Lower leg skin (tissue), 4 donors: ENCODE data around the gene HERC5. TPM values are rescaled to one million over a fixed set of nuclear protein-coding genes. Genes with fewer than 3 reads are reported as not detected.
"Not testable (repeated sequence)": the region's sequence is repeated elsewhere in the genome, so short reads cannot be mapped to it uniquely, and the experiment has no call there.

Experiments used
- DNase-seq, 2 donors: peaks; one replicate each; pipeline ENCODE4 v3.0.0-alpha.2; 2019; ENCODE audit warnings: low spot score in 2 of 2
- H3K4me3 ChIP-seq: fragments of 200-600 bp; sonication (generic); 2 replicates; pipeline ENCODE4 v1.5.1; 2017; ENCODE audit warnings: mild to moderate bottlenecking, low read depth; ENCODE audit not compliant: poor library complexity, severe bottlenecking
- CTCF ChIP-seq, 3 donors: fragments of 450-650 bp; IDR thresholded peaks; one replicate each; pipeline ENCODE4 v1.5.1; 2016; ENCODE audit warnings: antibody characterized with exemption in 3 of 3, mild to moderate bottlenecking in 3 of 3, moderate library complexity in 2 of 3
- POLR2A ChIP-seq, 2 donors: fragments of 450-650 bp; IDR thresholded peaks; one replicate each; pipeline ENCODE4 v1.6.1; 2016 to 2017; ENCODE audit warnings: antibody characterized with exemption in 2 of 2, mild to moderate bottlenecking in 1 of 2, moderate library complexity in 1 of 2
- WGBS, 2 donors: methylation state at CpG; one replicate each; pipeline ENCODE4 v1.1.5; 2018; 5-methylcytosine and 5-hydroxymethylcytosine counted together
- intact Hi-C: fragments of 100-400 bp; cut with DNase I; formaldehyde crosslinking; loops from one replicate; pipeline ENCODE4 v1.15.0; 2023; ENCODE audit warnings: low total_unique reads
- total RNA-seq, 4 donors: library from RNA; depleted of rRNA; stranded (reverse); fragments of >200 nt; gene quantifications; one replicate each; pipeline ENCODE4 v1.1.0, GENCODE V29; 2016

HERC5 gene
- total RNA-seq, 4 donors from 2014 or later: 0.51 to 2.7 (median 1.9) TPM

- 41% methylated on average over 1 of the region's 1 CpG for WGBS, 2 donors
- intact Hi-C loops: no loop called here
- TF ChIP-seq POLR2A (IDR thresholded peaks at IDR 0.05): no peak
- TF ChIP-seq CTCF (IDR thresholded peaks at IDR 0.05): no peak
- no peak overlapping the region for H3K4me3 ChIP-seq
- DNase-seq: no peak
Observed at GRCh38 chr4:88429401-88429800, 27.5 kb upstream of the HERC5 start.

GRCh38 chr4:88435987-88436693 is 20.8 kb upstream of the HERC5 start:
- H3K4me3 ChIP-seq: no peak overlapping the region
- DNase-seq: no peak
- TF ChIP-seq POLR2A (IDR thresholded peaks at IDR 0.05) (no peak), CTCF (IDR thresholded peaks at IDR 0.05) (no peak)
- 89 to 93% methylated on average over 1 of the region's 1 CpG for WGBS, 2 donors
- intact Hi-C loops: no loop called here

- intact Hi-C loops, H3K4me3 ChIP-seq, DNase-seq: not testable (repeated sequence)
- 96 to 98% methylated on average over 4 of the region's 4 CpGs for WGBS, 2 donors
Observed at GRCh38 chr4:88437873-88438272, 19.0 kb upstream of the HERC5 start.

- DNase-seq: no peak
- TF ChIP-seq CTCF (IDR thresholded peaks at IDR 0.05): no peak
- no peak for TF ChIP-seq POLR2A (IDR thresholded peaks at IDR 0.05)
- intact Hi-C loops: no loop called here
- WGBS, 2 donors: 90 to 92% methylated on average over 3 of the region's 3 CpGs
- H3K4me3 ChIP-seq: no peak overlapping the region
Observed at GRCh38 chr4:88439161-88439760, 17.7 kb upstream of the HERC5 start.

- 88 to 97% methylated on average over 1 of the region's 1 CpG for WGBS, 2 donors
- no peak overlapping the region for H3K4me3 ChIP-seq
- DNase-seq: no peak
- intact Hi-C loops: no loop called here
- TF ChIP-seq POLR2A (IDR thresholded peaks at IDR 0.05): no peak
- no peak for TF ChIP-seq CTCF (IDR thresholded peaks at IDR 0.05)
Observed at GRCh38 chr4:88440146-88440545, 16.8 kb upstream of the HERC5 start.

- DNase-seq: no peak
- TF ChIP-seq CTCF (IDR thresholded peaks at IDR 0.05): no peak
- TF ChIP-seq POLR2A (IDR thresholded peaks at IDR 0.05): no peak
- no peak overlapping the region for H3K4me3 ChIP-seq
- intact Hi-C loops: no loop called here
Observed at GRCh38 chr4:88441696-88442095, 15.2 kb upstream of the HERC5 start.
